NCI-H2227 treated with DMSO at 0.1 percent for 48 hours (cell line): ENCODE results near the gene LRFN2.

ENCODE experiments used
- DNase-seq: peaks from one replicate; lab custom pipeline; 2025; lab: John Stamatoyannopoulos, UW

LRFN2 gene

GRCh38 chr6:40543776-40544175 lies 43.4 kb downstream of the LRFN2 start:
- DNase-seq, result no peak

- no peak for DNase-seq
These were observed 44.0 kb downstream of the LRFN2 start for GRCh38 chr6:40543146-40543545.

GRCh38 chr6:40542175-40542764 lies 44.9 kb downstream of the LRFN2 start:
- DNase-seq, result no peak

- no peak for DNase-seq
These were observed 45.5 kb downstream of the LRFN2 start for GRCh38 chr6:40541556-40542174.

- no peak for DNase-seq
These were observed 46.4 kb downstream of the LRFN2 start for GRCh38 chr6:40540790-40541189.

GRCh38 chr6:40539853-40540252 lies 47.3 kb downstream of the LRFN2 start:
- DNase-seq, result no peak

GRCh38 chr6:40538556-40538955 lies 48.6 kb downstream of the LRFN2 start:
- DNase-seq, result no peak

GRCh38 chr6:40537446-40537845 lies 49.7 kb downstream of the LRFN2 start:
- no peak for DNase-seq

GRCh38 chr6:40536442-40536841 lies 50.7 kb downstream of the LRFN2 start:
- no peak for DNase-seq

- no peak for DNase-seq
These were observed 51.3 kb downstream of the LRFN2 start for GRCh38 chr6:40535819-40536380.

- DNase-seq, result peak; percentile 23
These were observed 51.9 kb downstream of the LRFN2 start for GRCh38 chr6:40535110-40535818.

GRCh38 chr6:40532349-40533000 lies 54.7 kb downstream of the LRFN2 start:
- no peak for DNase-seq

- no peak for DNase-seq
These were observed 57.2 kb downstream of the LRFN2 start for GRCh38 chr6:40529919-40530318.

- DNase-seq, result no peak
These were observed 58.1 kb downstream of the LRFN2 start for GRCh38 chr6:40529040-40529439.

- no peak for DNase-seq
These were observed 59.1 kb downstream of the LRFN2 start for GRCh38 chr6:40528051-40528450.

GRCh38 chr6:40526036-40526435 lies 61.1 kb downstream of the LRFN2 start:
- DNase-seq, result no peak

GRCh38 chr6:40524797-40525585 lies 62.2 kb downstream of the LRFN2 start:
- DNase-seq, result no peak

GRCh38 chr6:40523505-40524172 lies 63.5 kb downstream of the LRFN2 start:
- no peak for DNase-seq

GRCh38 chr6:40521496-40521895 lies 65.7 kb downstream of the LRFN2 start:
- no peak for DNase-seq

GRCh38 chr6:40520678-40521077 lies 66.5 kb downstream of the LRFN2 start:
- DNase-seq, result no peak

GRCh38 chr6:40520084-40520483 lies 67.1 kb downstream of the LRFN2 start:
- DNase-seq, result no peak
